RWPE2 (cell line): Measurements from ENCODE around the gene FNDC4.
"Not testable (repeated sequence)": the region's sequence is repeated elsewhere in the genome, so short reads cannot be mapped to it uniquely, and the experiment has no call there.

ENCODE experiments used
- ATAC-seq: fragments of 200-7000 bp; cut with Tn5 transposase; 3 replicates; pipeline ENCODE4 v1.9.1; 2021; ENCODE audit warnings: low read depth
- DNase-seq: peaks from one replicate; pipeline ENCODE4 v3.0.0-alpha.2; 2020; ENCODE audit warnings: low spot score
- H3K27ac ChIP-seq: fragments of 450-650 bp; 2 replicates; pipeline ENCODE4 v1.5.1; 2017; ENCODE audit warnings: mild to moderate bottlenecking; ENCODE audit not compliant: poor library complexity, severe bottlenecking
- H3K27me3 ChIP-seq: fragments of 250-450 bp; sonication (Bioruptor Pico); 2 replicates; pipeline ENCODE4 v1.5.1; 2021; ENCODE audit warnings: mild to moderate bottlenecking, moderate library complexity; ENCODE audit not compliant: insufficient read depth, poor library complexity, severe bottlenecking
- H3K36me3 ChIP-seq: fragments of 250-450 bp; sonication (Bioruptor Pico); 2 replicates; pipeline ENCODE4 v1.5.1; 2020; ENCODE audit warnings: low read depth, mild to moderate bottlenecking, moderate library complexity
- H3K4me1 ChIP-seq: fragments of 250-450 bp; sonication (Bioruptor Pico); 2 replicates; pipeline ENCODE4 v1.5.1; 2021; ENCODE audit warnings: mild to moderate bottlenecking, moderate library complexity; ENCODE audit not compliant: insufficient read depth, poor library complexity, severe bottlenecking
- H3K4me3 ChIP-seq: fragments of 250-450 bp; sonication (Bioruptor Pico); 2 replicates; pipeline ENCODE4 v1.5.1; 2021; ENCODE audit warnings: mild to moderate bottlenecking, moderate library complexity; ENCODE audit not compliant: severe bottlenecking
- H3K9me3 ChIP-seq: fragments of 250-450 bp; sonication (Bioruptor Pico); 2 replicates; pipeline ENCODE4 v1.5.1; 2021; ENCODE audit warnings: mild to moderate bottlenecking, moderate library complexity; ENCODE audit not compliant: severe bottlenecking
- CTCF ChIP-seq: fragments of 450-650 bp; IDR thresholded peaks from one replicate; pipeline ENCODE4 v1.5.1; 2017; ENCODE audit warnings: mild to moderate bottlenecking, moderate library complexity; ENCODE audit not compliant: poor library complexity, severe bottlenecking

The FNDC4 gene

DNA sequence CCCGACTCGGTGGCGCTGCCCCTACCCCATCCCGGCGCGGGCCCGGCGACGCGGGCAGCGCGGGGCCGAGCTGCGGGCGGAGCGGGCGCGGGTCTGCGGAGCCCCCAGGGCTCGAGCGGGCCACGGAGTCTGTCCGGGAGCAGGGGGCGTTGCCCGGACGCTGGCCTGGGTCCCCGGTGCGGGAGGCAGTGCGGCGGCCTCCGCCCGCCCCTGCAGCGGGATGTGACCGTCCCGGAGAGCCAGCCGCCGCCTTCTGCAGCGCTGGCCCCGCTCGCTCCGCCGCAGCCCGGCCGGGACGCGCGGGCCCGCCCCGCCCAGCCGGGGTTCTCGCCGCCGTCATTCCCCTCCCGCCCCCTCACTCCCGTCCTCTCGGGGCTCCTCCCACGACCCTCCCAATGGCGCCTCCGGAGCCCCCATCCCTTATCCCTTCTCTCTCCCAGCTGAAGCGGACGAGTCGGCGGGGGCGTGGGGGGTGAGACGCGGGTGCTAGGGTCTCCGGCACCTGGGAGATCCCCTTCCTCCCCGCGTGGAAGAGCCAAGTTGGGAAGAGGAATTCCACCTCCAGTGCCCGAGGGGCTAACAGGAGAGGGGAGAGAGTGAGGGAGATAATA, at the start of gene FNDC4:
Gene FNDC4, minus strand, starts transcription at position 257 of the 611 bp plus-strand sequence. CDS start 521 bp downstream, outside the sequence.
- TF ChIP-seq CTCF: no peak

DNA sequence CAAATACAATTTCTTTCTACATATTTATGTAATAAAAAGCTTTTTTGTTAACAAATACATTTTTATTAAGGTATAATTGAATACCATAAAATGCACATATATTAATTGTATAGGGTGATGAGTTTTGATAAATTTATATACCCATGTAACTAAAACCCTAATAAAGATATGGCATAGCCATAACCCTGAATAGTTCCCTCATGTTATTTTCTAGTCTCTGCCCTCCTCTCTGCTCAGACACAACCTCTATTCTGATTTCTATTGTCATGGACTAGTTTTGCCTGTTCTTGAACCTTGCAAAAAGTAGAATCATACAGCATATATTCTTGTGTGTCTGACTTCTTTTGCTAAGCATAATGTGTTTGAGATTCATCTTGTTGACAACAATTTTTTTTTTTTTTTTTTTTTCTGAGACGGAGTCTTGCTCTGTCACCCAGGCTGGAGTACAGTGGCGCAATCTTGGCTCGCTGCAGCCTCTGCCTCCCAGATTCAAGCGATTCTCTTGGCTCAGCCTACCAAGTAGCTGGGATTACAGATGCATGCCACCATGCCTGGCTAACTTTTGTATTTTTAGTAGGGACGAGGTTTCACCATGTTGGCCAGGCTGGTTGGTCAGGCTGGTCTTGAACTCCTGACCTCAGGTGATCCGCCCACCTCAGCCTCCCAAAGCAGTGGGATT, 49.3 kb upstream of the FNDC4 start:
- ATAC-seq: no peak
- TF ChIP-seq CTCF: no peak
- Histone ChIP-seq H3K27ac (no peak overlapping the region), H3K4me3 (no peak overlapping the region), H3K4me1 (no peaks in the 10 kb centered on the region), H3K27me3 (no peaks in the 10 kb centered on the region), H3K36me3 (no peaks in the 10 kb centered on the region), H3K9me3 (no peaks in the 10 kb centered on the region)
- no peak for DNase-seq

More for the DNA sequence above, at the start of gene FNDC4:
- H3K4me3 ChIP-seq: peak within 1 kb of the TSS; percentile 69
- no peaks in the 10 kb centered on the region for H3K27me3 ChIP-seq
- ATAC-seq (peak; percentile 72), DNase-seq (no peak)
- H3K4me1 ChIP-seq: no peaks in the 10 kb centered on the region
- no peaks in the 10 kb centered on the region for H3K9me3 ChIP-seq
- no peak within 1 kb of the TSS for H3K27ac ChIP-seq
- H3K36me3 ChIP-seq: no peaks in the 10 kb centered on the region

- not testable (repeated sequence) for DNase-seq, H3K27ac ChIP-seq, H3K36me3 ChIP-seq, ATAC-seq, H3K27me3 ChIP-seq, H3K9me3 ChIP-seq, H3K4me3 ChIP-seq, H3K4me1 ChIP-seq
These were observed 44.6 kb upstream of the FNDC4 start for GRCh38 chr2:27539649-27540048.

DNA sequence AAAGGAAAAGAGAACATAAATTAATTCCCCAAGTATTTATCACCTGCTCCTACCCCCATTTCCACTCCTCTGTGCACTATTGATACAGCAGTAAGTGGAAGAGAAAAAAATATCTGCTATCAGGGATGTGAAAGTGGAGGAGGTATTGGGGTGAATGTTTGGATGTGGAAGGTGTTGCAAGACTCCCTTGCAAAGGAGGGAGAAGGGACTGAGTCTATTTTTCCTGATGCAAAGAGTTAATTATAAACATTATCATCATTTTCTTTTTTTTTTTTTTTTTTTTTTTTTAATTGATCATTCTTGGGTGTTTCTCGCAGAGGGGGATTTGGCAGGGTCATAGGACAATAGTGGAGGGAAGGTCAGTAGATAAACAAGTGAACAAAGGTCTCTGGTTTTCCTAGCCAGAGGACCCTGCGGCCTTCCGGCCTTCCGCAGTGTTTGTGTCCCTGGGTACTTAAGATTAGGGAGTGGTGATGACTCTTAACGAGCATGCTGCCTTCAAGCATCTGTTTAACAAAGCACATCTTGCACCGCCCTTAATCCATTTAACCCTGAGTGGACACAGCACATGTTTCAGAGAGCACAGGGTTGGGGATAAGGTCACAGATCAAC, 43.9 kb upstream of the FNDC4 start:
- not testable (repeated sequence) for DNase-seq

GRCh38 chr2:27537287-27537686, 42.3 kb upstream of the FNDC4 start:
- Histone ChIP-seq H3K27me3 (no peaks in the 10 kb centered on the region), H3K36me3 (no peaks in the 10 kb centered on the region), H3K4me3 (no peak overlapping the region), H3K9me3 (no peaks in the 10 kb centered on the region), H3K4me1 (no peaks in the 10 kb centered on the region), H3K27ac (no peak overlapping the region)
- ATAC-seq (no peak), DNase-seq (no peak)
- TF ChIP-seq CTCF: no peak

More for the DNA sequence above, 43.9 kb upstream of the FNDC4 start:
- H3K27me3 ChIP-seq, ATAC-seq, H3K4me3 ChIP-seq, H3K9me3 ChIP-seq, H3K4me1 ChIP-seq, H3K27ac ChIP-seq, H3K36me3 ChIP-seq: not testable (repeated sequence)
